ENCODE results near the gene TNPO3.

DNA sequence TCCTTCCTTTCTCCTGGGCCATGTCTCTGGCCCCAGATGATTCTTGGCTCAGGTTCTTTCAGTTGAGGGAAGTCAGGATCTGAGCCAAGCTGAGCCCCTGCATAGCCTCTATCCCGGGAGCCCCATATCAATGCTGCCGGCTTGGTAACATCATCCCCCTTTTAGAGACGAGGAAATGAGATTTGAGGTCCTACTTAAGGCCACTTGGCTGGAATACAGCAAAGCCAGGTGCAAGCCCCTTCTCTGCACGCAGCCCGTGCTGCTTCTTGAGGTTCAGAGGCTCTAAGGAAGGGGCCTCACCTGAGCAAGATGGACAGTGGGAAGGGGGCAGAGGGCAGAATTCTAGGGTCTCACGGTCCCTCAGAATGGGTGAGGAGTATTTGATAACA is 119.6 kb downstream of the TNPO3 start:
- TF ChIP-seq CTCF (conservative IDR thresholded peaks at IDR 0.05) (no peak), EZH2 (IDR thresholded peaks at IDR 0.05; ENCODE audit: low read depth) (no peak)
